ENCODE results near the gene ZBTB9.

DNA sequence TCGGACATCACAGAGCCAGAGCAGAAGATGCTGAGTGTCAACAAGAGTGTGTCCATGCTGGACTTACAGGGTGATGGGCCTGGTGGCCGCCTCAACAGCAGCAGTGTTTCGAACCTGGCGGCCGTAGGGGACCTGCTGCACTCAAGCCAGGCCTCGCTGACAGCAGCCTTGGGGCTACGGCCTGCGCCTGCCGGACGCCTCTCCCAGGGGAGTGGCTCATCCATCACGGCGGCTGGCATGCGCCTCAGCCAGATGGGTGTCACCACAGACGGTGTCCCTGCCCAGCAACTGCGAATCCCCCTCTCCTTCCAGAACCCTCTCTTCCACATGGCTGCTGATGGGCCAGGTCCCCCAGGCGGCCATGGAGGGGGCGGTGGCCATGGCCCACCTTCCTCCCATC, 11.4 kb upstream of the ZBTB9 start:
- TF ChIP-seq POLR2AphosphoS5 (IDR thresholded peaks at IDR 0.05) (no peak), CTCF (IDR thresholded peaks at IDR 0.05) (no peak)
